OCI-LY7 (cell line): ENCODE results near the gene TNN. TPM values are rescaled to one million over a fixed set of nuclear protein-coding genes. Genes with fewer than 3 reads are reported as not detected.

Experiments used
- BruUV-seq: library from RNA; stranded (reverse); fragments of 400-500 nt; replicated peaks from 2 replicates; lab custom pipeline; 2021; lab: Mats Ljungman, UMichigan
- CTCF ChIA-PET: fragments of 300-600 bp; sonication (Branson Sonifier 250); formaldehyde crosslinking; loops from one replicate; lab custom pipeline; 2022; ENCODE audit warnings: antibody characterized with exemption; ENCODE audit not compliant: unreplicated experiment; lab: Charles Lee
- POLR2A ChIA-PET: fragments of 300-600 bp; sonication (Branson Sonifier 250); formaldehyde crosslinking; loops from one replicate; lab custom pipeline; 2022; ENCODE audit warnings: antibody characterized with exemption; lab: Charles Lee
- DNase-seq: peaks from one replicate; pipeline ENCODE4 v3.0.0-alpha.2; 2015; ENCODE audit warnings: low spot score
- H2AFZ ChIP-seq: fragments of 200-600 bp; sonication (generic), shearing (Covaris generic); 2 replicates; pipeline ENCODE4 v1.6.1; 2014; ENCODE audit warnings: mild to moderate bottlenecking, antibody characterized with exemption, low read length, moderate library complexity
- H3K27ac ChIP-seq: fragments of 200-600 bp; sonication (generic); 2 replicates; pipeline ENCODE4 v1.5.1; 2014; ENCODE audit warnings: mixed run types, low read depth, mild to moderate bottlenecking, moderate library complexity, low read length, inconsistent platforms; ENCODE audit not compliant: poor library complexity, severe bottlenecking
- H3K36me3 ChIP-seq: fragments of 200-600 bp; sonication (generic); 2 replicates; pipeline ENCODE4 v1.6.1; 2014; ENCODE audit warnings: mild to moderate bottlenecking, antibody characterized with exemption, low read length, moderate library complexity, mixed read lengths; ENCODE audit not compliant: insufficient read depth
- H3K4me1 ChIP-seq: fragments of 200-600 bp; sonication (generic); 2 replicates; pipeline ENCODE4 v1.5.1; 2014; ENCODE audit warnings: mild to moderate bottlenecking, low read length; ENCODE audit not compliant: insufficient read depth, poor library complexity, severe bottlenecking
- H3K4me2 ChIP-seq: fragments of 200-600 bp; sonication (generic); 2 replicates; pipeline ENCODE4 v1.6.1; 2014; ENCODE audit warnings: mild to moderate bottlenecking, low read length
- H3K4me3 ChIP-seq: fragments of 200-600 bp; sonication (generic); 2 replicates; pipeline ENCODE4 v1.5.1; 2014; ENCODE audit warnings: mild to moderate bottlenecking, low read depth, low read length; ENCODE audit not compliant: poor library complexity, severe bottlenecking
- H3K79me2 ChIP-seq: fragments of 200-600 bp; sonication (generic); 2 replicates; pipeline ENCODE4 v1.6.1; 2016; ENCODE audit warnings: low read depth, mild to moderate bottlenecking, low read length, moderate library complexity, mixed read lengths; ENCODE audit not compliant: insufficient read depth
- H3K9me2 ChIP-seq: fragments of 200-600 bp; sonication (generic); 2 replicates; pipeline ENCODE4 v1.6.1; 2016; ENCODE audit warnings: mild to moderate bottlenecking, low read length, mixed read lengths; ENCODE audit not compliant: insufficient read depth
- H3K9me3 ChIP-seq: fragments of 200-600 bp; sonication (generic); 2 replicates; pipeline ENCODE4 v1.6.1; 2014; ENCODE audit warnings: mild to moderate bottlenecking, mixed run types, low read length, mixed read lengths
- H4K20me1 ChIP-seq: fragments of 200-600 bp; sonication (generic); 2 replicates; pipeline ENCODE4 v1.6.1; 2014; ENCODE audit warnings: mild to moderate bottlenecking, antibody characterized with exemption, low read length, moderate library complexity, mixed read lengths; ENCODE audit not compliant: insufficient read depth
- EZH2phosphoT487 ChIP-seq: fragments of 200-600 bp; sonication (generic); IDR thresholded peaks from 2 replicates; pipeline ENCODE4 v1.6.1; 2018; ENCODE audit warnings: low read depth, borderline replicate concordance, mild to moderate bottlenecking, mixed run types, antibody characterized with exemption, low read length, moderate library complexity, mixed read lengths
- intact Hi-C: fragments of 100-400 bp; cut with micrococcal nuclease; formaldehyde crosslinking; loops from one replicate; pipeline ENCODE4 v1.10.0; 2022; ENCODE audit not compliant: unreplicated experiment
- total RNA-seq, 2 experiments: library from RNA; depleted of rRNA in 1 of 2; stranded (reverse); fragments of >200 nt in 1 of 2; shearing (Covaris generic) in 1 of 2; gene quantifications; 2 replicates each; pipeline ENCODE4 v1.2.3, GENCODE V29; 2014 to 2022
- TF ChIP-seq, protein P1 (sequence below): fragments of 200-600 bp; sonication (generic); conservative IDR thresholded peaks from 2 replicates; pipeline ENCODE4 v1.5.1; 2014; ENCODE audit warnings: mild to moderate bottlenecking, antibody characterized with exemption, low read length, moderate library complexity, mixed read lengths

Gene TNN
- total RNA-seq, 2 experiments from 2014 or later: not detected

DNA sequence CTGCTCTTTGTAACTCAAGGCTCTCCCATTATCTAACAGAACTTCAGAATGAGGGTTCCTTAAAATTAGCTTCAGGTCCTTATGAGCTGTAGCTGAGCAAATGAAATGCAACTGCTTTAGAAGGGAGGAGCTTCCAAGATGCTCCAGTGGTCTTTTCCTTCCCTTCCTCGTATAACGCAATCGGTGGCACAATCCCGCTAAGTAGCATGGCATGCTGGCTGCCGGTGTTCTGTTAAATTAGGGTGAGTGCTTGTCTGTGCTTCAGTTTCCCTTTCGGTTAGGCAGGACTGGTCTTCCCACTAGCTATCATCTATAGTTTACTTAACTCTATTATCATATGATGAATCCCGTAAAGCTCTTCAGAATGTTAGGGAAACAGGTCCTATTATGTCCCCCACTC, 124.0 kb downstream of the TNN start:
- no TSS peak for BruUV-seq
- H3K4me1 ChIP-seq: peaks cover 82% of the 10 kb centered on the region
- H4K20me1 ChIP-seq: peaks cover 8% of the 10 kb centered on the region; the same call in 1 of the 2 replicates
- TF ChIP-seq, protein P1, sequence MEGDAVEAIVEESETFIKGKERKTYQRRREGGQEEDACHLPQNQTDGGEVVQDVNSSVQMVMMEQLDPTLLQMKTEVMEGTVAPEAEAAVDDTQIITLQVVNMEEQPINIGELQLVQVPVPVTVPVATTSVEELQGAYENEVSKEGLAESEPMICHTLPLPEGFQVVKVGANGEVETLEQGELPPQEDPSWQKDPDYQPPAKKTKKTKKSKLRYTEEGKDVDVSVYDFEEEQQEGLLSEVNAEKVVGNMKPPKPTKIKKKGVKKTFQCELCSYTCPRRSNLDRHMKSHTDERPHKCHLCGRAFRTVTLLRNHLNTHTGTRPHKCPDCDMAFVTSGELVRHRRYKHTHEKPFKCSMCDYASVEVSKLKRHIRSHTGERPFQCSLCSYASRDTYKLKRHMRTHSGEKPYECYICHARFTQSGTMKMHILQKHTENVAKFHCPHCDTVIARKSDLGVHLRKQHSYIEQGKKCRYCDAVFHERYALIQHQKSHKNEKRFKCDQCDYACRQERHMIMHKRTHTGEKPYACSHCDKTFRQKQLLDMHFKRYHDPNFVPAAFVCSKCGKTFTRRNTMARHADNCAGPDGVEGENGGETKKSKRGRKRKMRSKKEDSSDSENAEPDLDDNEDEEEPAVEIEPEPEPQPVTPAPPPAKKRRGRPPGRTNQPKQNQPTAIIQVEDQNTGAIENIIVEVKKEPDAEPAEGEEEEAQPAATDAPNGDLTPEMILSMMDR: no peak
- no peak for TF ChIP-seq EZH2phosphoT487
- no peaks in the 10 kb centered on the region for H3K9me3 ChIP-seq
- H3K4me2 ChIP-seq: peak overlapping the region; percentile 98
- CTCF ChIA-PET: interaction anchor here (0.6 to 1.8 kb wide), 8 partner anchors 9 to 1611 kb away, joined by 3 to 10 read pairs (median 4); no protein-coding TSS in a partner anchor
- H3K4me3 ChIP-seq: peak overlapping the region; percentile 79
- peak overlapping the region; percentile 46; the same call in 1 of the 2 replicates for H2AFZ ChIP-seq
- POLR2A ChIA-PET: interaction anchor here (0.6 to 14.9 kb wide), 20 partner anchors 8 to 1030 kb away, joined by 3 to 257 read pairs (median 4); no protein-coding TSS in a partner anchor
- H3K79me2 ChIP-seq: peaks cover 59% of the 10 kb centered on the region
- H3K9me2 ChIP-seq: no peaks in the 10 kb centered on the region
- intact Hi-C loops: loop anchor here (1.0 kb wide), 3 partner anchors 34 to 128 kb away; no protein-coding TSS in a partner anchor
- peak; percentile 61 for DNase-seq
- peaks cover 51% of the 10 kb centered on the region for H3K36me3 ChIP-seq
- peak overlapping the region; percentile 86 for H3K27ac ChIP-seq

DNA sequence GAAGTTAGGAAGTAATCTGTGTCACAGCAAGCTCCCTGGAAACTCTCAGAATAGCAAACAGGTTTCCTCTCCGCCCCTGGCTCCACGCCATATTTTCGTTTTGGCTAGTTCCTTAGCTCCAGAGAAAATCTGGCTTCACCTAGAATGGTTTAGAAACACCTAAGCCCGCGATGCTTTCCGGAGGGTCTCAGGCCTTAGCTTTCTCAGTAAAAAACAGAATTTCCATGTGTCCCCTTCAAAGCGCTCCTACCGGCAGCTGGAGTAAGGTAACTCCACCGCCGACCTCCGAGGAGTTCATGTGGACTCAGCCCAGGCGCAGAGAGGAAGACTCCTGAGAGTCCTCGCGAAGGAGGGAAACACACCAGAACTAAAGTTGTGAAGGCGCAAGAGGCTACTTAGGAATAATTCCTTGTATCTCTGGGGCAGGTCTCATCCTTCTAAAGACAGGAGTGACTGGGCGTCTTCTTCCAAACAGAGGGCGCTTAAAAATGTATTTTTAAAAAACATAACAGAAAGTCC, 124.5 kb downstream of the TNN start:
- BruUV-seq: TSS peak; percentile 63
- H2AFZ ChIP-seq: peak overlapping the region; percentile 46; the same call in 1 of the 2 replicates

More for the DNA sequence above, 124.5 kb downstream of the TNN start:
- Histone ChIP-seq H4K20me1 (peaks cover 8% of the 10 kb centered on the region; the same call in 1 of the 2 replicates), H3K4me2 (peak overlapping the region; percentile 98), H3K27ac (peak overlapping the region; percentile 86), H3K4me1 (peaks cover 82% of the 10 kb centered on the region), H3K79me2 (peaks cover 53% of the 10 kb centered on the region), H3K9me3 (no peaks in the 10 kb centered on the region), H3K9me2 (no peaks in the 10 kb centered on the region), H3K36me3 (peaks cover 46% of the 10 kb centered on the region), H3K4me3 (peak overlapping the region; percentile 79)
- intact Hi-C loops: loop anchor here (1.0 kb wide), 2 partner anchors 37 to 127 kb away; no protein-coding TSS in a partner anchor
- TF ChIP-seq, protein P1: peak; percentile 30; the same call in 1 of the 2 replicates
- TF ChIP-seq EZH2phosphoT487: no peak
- CTCF ChIA-PET: interaction anchor here (0.6 to 1.8 kb wide), 8 partner anchors 9 to 1610 kb away, joined by 3 to 10 read pairs (median 4); no protein-coding TSS in a partner anchor
- DNase-seq: peak; percentile 60
- POLR2A ChIA-PET: interaction anchor here (0.6 to 14.9 kb wide), 17 partner anchors 9 to 1031 kb away, joined by 3 to 257 read pairs (median 5); no protein-coding TSS in a partner anchor
